Coronary artery (tissue), 2 donors: ENCODE measurements around the gene C4orf50.

Experiments
- DNase-seq: peaks from one replicate; pipeline ENCODE4 v3.0.0-alpha.2; 2017; ENCODE audit warnings: low spot score
- H3K27ac ChIP-seq, 2 donors: fragments of 200-600 bp; sonication (generic); one replicate each; pipeline ENCODE4 v1.5.1; 2016 to 2019
- H3K4me3 ChIP-seq: fragments of 200-600 bp; sonication (generic); 2 replicates; pipeline ENCODE4 v1.5.1; 2016; ENCODE audit warnings: mild to moderate bottlenecking, moderate library complexity
- CTCF ChIP-seq: fragments of 200-600 bp; sonication (generic); IDR thresholded peaks from one replicate; pipeline ENCODE4 v1.5.1; 2019; ENCODE audit warnings: antibody characterized with exemption

The C4orf50 gene

GRCh38 chr4:6001680-6002491, 16.3 kb downstream of the C4orf50 start:
- TF ChIP-seq CTCF, result no peak
- peak; percentile 17 for DNase-seq
- Histone ChIP-seq H3K27ac (no peak overlapping the region), H3K4me3 (no peak overlapping the region)

GRCh38 chr4:5999830-6000365, 18.3 kb downstream of the C4orf50 start:
- no peak for DNase-seq
- Histone ChIP-seq H3K27ac (no peak overlapping the region), H3K4me3 (no peak overlapping the region)
- no peak for TF ChIP-seq CTCF

GRCh38 chr4:5999356-5999755, 18.9 kb downstream of the C4orf50 start:
- H3K27ac ChIP-seq, result no peak overlapping the region
- TF ChIP-seq CTCF, result no peak
- DNase-seq, result no peak
- no peak overlapping the region for H3K4me3 ChIP-seq

- DNase-seq, result no peak
Observed at GRCh38 chr4:5998333-5998936, 19.8 kb downstream of the C4orf50 start.

GRCh38 chr4:5996641-5997040, 21.6 kb downstream of the C4orf50 start:
- DNase-seq, result no peak
- H3K27ac ChIP-seq, result no peak overlapping the region
- no peak overlapping the region for H3K4me3 ChIP-seq
- no peak for TF ChIP-seq CTCF

More at GRCh38 chr4:5998333-5998936, 19.8 kb downstream of the C4orf50 start:
- H3K4me3 ChIP-seq, result no peak overlapping the region
- H3K27ac ChIP-seq, result no peak overlapping the region
- TF ChIP-seq CTCF, result peak; percentile 60

- peak; percentile 57 for DNase-seq
- H3K27ac ChIP-seq, result no peak overlapping the region
- TF ChIP-seq CTCF, result no peak
- no peak overlapping the region for H3K4me3 ChIP-seq
Observed at GRCh38 chr4:5995901-5996623, 22.2 kb downstream of the C4orf50 start.
